ENCODE data around the gene TRPC4. TPM values are rescaled to one million over a fixed set of nuclear protein-coding genes. Genes with fewer than 3 reads are reported as not detected.
A peak's percentile ranks its signal among the peaks of the same experiment; 100 is the strongest.

The TRPC4 gene
- 1.2 and 5.5 TPM in 2 replicates for total RNA-seq (ENCODE audit: low replicate concordance)

GRCh38 chr13:37869756-37870488 is at the start of gene TRPC4:
TSS of gene TRPC4 (minus strand) at chr13:37869772. CDS start at chr13:37783333, 86,439 bp downstream.
- DNase-seq (ENCODE audit: low read depth), result peak; percentile 41
- H3K4me3 ChIP-seq (ENCODE audit: low read depth, low read length), result peak within 1 kb of the TSS; percentile 70
- TF ChIP-seq CTCF (IDR thresholded peaks at IDR 0.05; ENCODE audit: insufficient read depth, low read length), result peak; percentile 51

- peak; percentile 6 for DNase-seq (ENCODE audit: low read depth)
- peak overlapping the region; percentile 22 for H3K4me3 ChIP-seq (ENCODE audit: low read depth, low read length)
- TF ChIP-seq CTCF (IDR thresholded peaks at IDR 0.05; ENCODE audit: insufficient read depth, low read length), result no peak
Observed at GRCh38 chr13:37918751-37919150, 49.2 kb upstream of the TRPC4 start.

- no peak for TF ChIP-seq CTCF (IDR thresholded peaks at IDR 0.05; ENCODE audit: insufficient read depth, low read length)
- DNase-seq (ENCODE audit: low read depth), result no peak
- H3K4me3 ChIP-seq (ENCODE audit: low read depth, low read length), result no peak overlapping the region
Observed at GRCh38 chr13:37918116-37918714, 48.6 kb upstream of the TRPC4 start.

- H3K4me3 ChIP-seq (ENCODE audit: low read depth, low read length), result no peak overlapping the region
- peak; percentile 11 for DNase-seq (ENCODE audit: low read depth)
- TF ChIP-seq CTCF (IDR thresholded peaks at IDR 0.05; ENCODE audit: insufficient read depth, low read length), result no peak
Observed at GRCh38 chr13:37914781-37915391, 45.3 kb upstream of the TRPC4 start.

GRCh38 chr13:37910790-37911189 is 41.2 kb upstream of the TRPC4 start:
- H3K4me3 ChIP-seq (ENCODE audit: low read depth, low read length), result no peak overlapping the region
- DNase-seq (ENCODE audit: low read depth), result no peak
- no peak for TF ChIP-seq CTCF (IDR thresholded peaks at IDR 0.05; ENCODE audit: insufficient read depth, low read length)

GRCh38 chr13:37906880-37907279 is 37.3 kb upstream of the TRPC4 start:
- no peak for DNase-seq (ENCODE audit: low read depth)
- no peak overlapping the region for H3K4me3 ChIP-seq (ENCODE audit: low read depth, low read length)
- TF ChIP-seq CTCF (IDR thresholded peaks at IDR 0.05; ENCODE audit: insufficient read depth, low read length), result no peak

Data from fibroblast of the aortic adventitia (primary cell).